LHCN-M2 (cell line): ENCODE measurements around the gene SLC29A2. TPM values are rescaled to one million over a fixed set of nuclear protein-coding genes. Genes with fewer than 3 reads are reported as not detected.
"Not testable (repeated sequence)": the region's sequence is repeated elsewhere in the genome, so short reads cannot be mapped to it uniquely, and the experiment has no call there.

ENCODE experiments used
- DNase-seq: peaks from one replicate; pipeline ENCODE4 v3.0.0-alpha.2; 2012; ENCODE audit warnings: low read depth
- total RNA-seq: library from RNA; depleted of rRNA; stranded (reverse); fragments of >200 nt; gene quantifications from 2 replicates; pipeline ENCODE4 v1.2.3, GENCODE V29; 2014

SLC29A2 gene
- total RNA-seq, 1 experiment from 2014 or later = not detected

GRCh38 chr11:66384316-66384715, 12.8 kb upstream of the SLC29A2 start:
- DNase-seq = not testable (repeated sequence)

GRCh38 chr11:66380264-66380663, 8.7 kb upstream of the SLC29A2 start:
- not testable (repeated sequence) for DNase-seq

- not testable (repeated sequence) for DNase-seq
Observed at GRCh38 chr11:66373690-66374287, 2.2 kb upstream of the SLC29A2 start.

- no peak for DNase-seq
Observed at GRCh38 chr11:66373265-66373664, 1.7 kb upstream of the SLC29A2 start.

- no peak for DNase-seq
Observed at GRCh38 chr11:66369073-66369894, 2.3 kb downstream of the SLC29A2 start.

- no peak for DNase-seq
Observed at GRCh38 chr11:66368484-66368883, 3.1 kb downstream of the SLC29A2 start.

GRCh38 chr11:66367561-66368312, 3.8 kb downstream of the SLC29A2 start:
- no peak for DNase-seq

GRCh38 chr11:66366844-66367477, 4.6 kb downstream of the SLC29A2 start:
- DNase-seq = no peak

GRCh38 chr11:66365711-66366619, 5.6 kb downstream of the SLC29A2 start:
- no peak for DNase-seq

GRCh38 chr11:66365166-66365565, 6.4 kb downstream of the SLC29A2 start:
- no peak for DNase-seq

- DNase-seq = peak; percentile 29
Observed at GRCh38 chr11:66363805-66364535, 7.6 kb downstream of the SLC29A2 start.

GRCh38 chr11:66363187-66363601, 8.4 kb downstream of the SLC29A2 start:
- DNase-seq = no peak

- DNase-seq = no peak
Observed at GRCh38 chr11:66362481-66363147, 8.9 kb downstream of the SLC29A2 start.

- DNase-seq = no peak
Observed at GRCh38 chr11:66361502-66361941, 10.0 kb downstream of the SLC29A2 start.

GRCh38 chr11:66360406-66361073, 11.0 kb downstream of the SLC29A2 start:
- no peak for DNase-seq

GRCh38 chr11:66359662-66360087, 11.9 kb downstream of the SLC29A2 start:
- no peak for DNase-seq

- DNase-seq = not testable (repeated sequence)
Observed at GRCh38 chr11:66350560-66351235, 20.9 kb downstream of the SLC29A2 start.

GRCh38 chr11:66349084-66349386, 22.5 kb downstream of the SLC29A2 start:
- DNase-seq = no peak
